Gastroesophageal sphincter (tissue), 4 donors: ENCODE results near the gene IL34. TPM values are rescaled to one million over a fixed set of nuclear protein-coding genes. Genes with fewer than 3 reads are reported as not detected.

ENCODE experiments used
- ATAC-seq: fragments of 150-250 bp; one replicate; pipeline ENCODE4 v1.9.1; 2016; ENCODE audit warnings: mild to moderate bottlenecking, moderate library complexity
- H3K27ac ChIP-seq, 4 donors: fragments of 200-600 bp; sonication (generic) in 3 of 4; 1 replicate in 3 of 4; 2 replicates in 1 of 4; pipeline ENCODE4 v1.5.1; 2016 to 2019
- H3K27me3 ChIP-seq: fragments of 200-600 bp; sonication (generic); one replicate; pipeline ENCODE4 v1.5.1; 2019
- H3K36me3 ChIP-seq, 2 donors: fragments of 200-600 bp; sonication (generic); one replicate each; pipeline ENCODE4 v1.5.1; 2019; ENCODE audit warnings: control low read depth in 1 of 2
- H3K4me1 ChIP-seq, 3 donors: fragments of 200-600 bp; sonication (generic); 1 replicate in 2 of 3; 2 replicates in 1 of 3; pipeline ENCODE4 v1.5.1; 2016 to 2019; ENCODE audit warnings: control low read depth in 2 of 3
- H3K4me3 ChIP-seq, 2 donors: fragments of 200-600 bp; sonication (generic); one replicate each; pipeline ENCODE4 v1.5.1; 2019; ENCODE audit warnings: mild to moderate bottlenecking in 1 of 2, moderate library complexity in 1 of 2
- H3K9me3 ChIP-seq, 3 donors: fragments of 200-600 bp; sonication (generic); one replicate each; pipeline ENCODE4 v1.5.1; 2017 to 2019; ENCODE audit warnings: control low read depth in 2 of 3
- EP300 ChIP-seq: sonication (generic); formaldehyde crosslinking; IDR thresholded peaks from one replicate; pipeline ENCODE4 v1.6.1; 2017; ENCODE audit warnings: antibody characterized with exemption, mild to moderate bottlenecking
- POLR2A ChIP-seq, 2 donors: fragments of 450-650 bp; IDR thresholded peaks; one replicate each; pipeline ENCODE4 v1.6.1; 2017; ENCODE audit warnings: antibody characterized with exemption in 2 of 2, mild to moderate bottlenecking in 2 of 2, moderate library complexity in 1 of 2
- POLR2AphosphoS5 ChIP-seq: sonication (generic); formaldehyde crosslinking; IDR thresholded peaks from one replicate; pipeline ENCODE4 v1.6.1; 2017; ENCODE audit warnings: antibody characterized with exemption
- WGBS, 2 donors: methylation state at CpG; one replicate each; pipeline ENCODE4 v1.1.5; 2018; ENCODE audit warnings: low coverage in 1 of 2; 5-methylcytosine and 5-hydroxymethylcytosine counted together
- total RNA-seq, 4 donors: library from RNA; depleted of rRNA; stranded (reverse); fragments of >200 nt; gene quantifications; one replicate each; pipeline ENCODE4 v1.1.0, GENCODE V29; 2016
- TF ChIP-seq, protein P1 (sequence below), 4 experiments: fragments of 200-600 bp in 2 of 4; fragments of 450-650 bp in 2 of 4; sonication (generic) in 1 of 4; IDR thresholded peaks; one replicate each; pipeline ENCODE4 v1.5.1; 2017 to 2019; ENCODE audit warnings: antibody characterized with exemption in 4 of 4, mild to moderate bottlenecking in 2 of 4, moderate library complexity in 2 of 4

Gene IL34
- total RNA-seq, 4 donors from 2014 or later: 1.6 to 4.1 (median 2.8) TPM

DNA sequence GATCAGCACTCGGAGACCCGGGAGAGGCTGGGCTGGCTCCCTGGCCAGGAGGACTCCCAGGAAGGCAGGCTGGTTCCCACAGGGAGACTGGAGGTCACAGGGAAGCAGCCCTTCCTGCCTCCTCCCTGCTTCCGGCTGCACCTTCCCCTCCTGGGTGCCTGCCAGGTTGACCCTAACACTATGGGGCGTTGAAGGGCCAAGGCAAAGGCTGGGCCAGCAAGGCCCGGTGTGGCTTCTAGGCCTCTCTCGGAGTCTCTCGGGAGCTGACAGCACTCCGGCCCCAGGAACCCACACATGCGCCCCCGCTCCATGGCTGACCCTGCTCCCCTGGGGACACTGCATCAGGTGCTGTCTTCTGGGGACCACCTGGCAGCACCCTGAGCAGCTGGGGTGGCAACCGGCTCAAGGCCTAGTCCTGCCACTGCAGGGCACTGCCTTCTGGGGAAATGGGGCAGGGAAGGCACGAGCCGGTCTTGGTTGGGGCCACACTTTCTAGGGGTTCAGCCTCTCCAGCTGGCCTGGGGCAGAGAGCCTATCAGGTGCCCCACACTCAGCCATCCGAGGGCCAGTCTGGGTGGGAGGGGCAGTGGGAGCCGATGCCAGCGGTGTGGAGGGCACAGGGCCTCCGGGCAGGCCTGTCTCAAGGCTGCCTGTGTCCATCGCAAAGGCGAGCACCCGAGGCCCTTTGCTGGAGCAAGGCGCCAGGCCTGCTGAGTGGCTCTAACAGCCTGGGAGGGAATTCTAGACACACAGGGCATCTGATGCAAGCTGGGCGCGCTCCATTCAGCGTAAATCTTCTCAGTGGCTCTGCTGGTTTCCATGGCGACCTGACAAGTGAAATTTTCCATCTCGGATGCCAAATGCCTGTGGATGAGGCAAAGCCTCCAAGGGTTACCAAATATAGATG is 45.1 kb downstream of the IL34 start:
- H3K36me3 ChIP-seq: no peaks in the 10 kb centered on the region
- peak; percentile 70 for ATAC-seq
- H3K27me3 ChIP-seq: no peaks in the 10 kb centered on the region
- H3K9me3 ChIP-seq: no peaks in the 10 kb centered on the region
- H3K4me3 ChIP-seq: no peak overlapping the region
- peak overlapping the region; percentile 95 to 98 (median 97) for H3K27ac ChIP-seq
- TF ChIP-seq EP300: no peak
- TF ChIP-seq POLR2A (IDR thresholded peaks at IDR 0.05): peak; percentile 67 to 71
- TF ChIP-seq POLR2AphosphoS5: peak; percentile 91
- TF ChIP-seq, protein P1, sequence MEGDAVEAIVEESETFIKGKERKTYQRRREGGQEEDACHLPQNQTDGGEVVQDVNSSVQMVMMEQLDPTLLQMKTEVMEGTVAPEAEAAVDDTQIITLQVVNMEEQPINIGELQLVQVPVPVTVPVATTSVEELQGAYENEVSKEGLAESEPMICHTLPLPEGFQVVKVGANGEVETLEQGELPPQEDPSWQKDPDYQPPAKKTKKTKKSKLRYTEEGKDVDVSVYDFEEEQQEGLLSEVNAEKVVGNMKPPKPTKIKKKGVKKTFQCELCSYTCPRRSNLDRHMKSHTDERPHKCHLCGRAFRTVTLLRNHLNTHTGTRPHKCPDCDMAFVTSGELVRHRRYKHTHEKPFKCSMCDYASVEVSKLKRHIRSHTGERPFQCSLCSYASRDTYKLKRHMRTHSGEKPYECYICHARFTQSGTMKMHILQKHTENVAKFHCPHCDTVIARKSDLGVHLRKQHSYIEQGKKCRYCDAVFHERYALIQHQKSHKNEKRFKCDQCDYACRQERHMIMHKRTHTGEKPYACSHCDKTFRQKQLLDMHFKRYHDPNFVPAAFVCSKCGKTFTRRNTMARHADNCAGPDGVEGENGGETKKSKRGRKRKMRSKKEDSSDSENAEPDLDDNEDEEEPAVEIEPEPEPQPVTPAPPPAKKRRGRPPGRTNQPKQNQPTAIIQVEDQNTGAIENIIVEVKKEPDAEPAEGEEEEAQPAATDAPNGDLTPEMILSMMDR (IDR thresholded peaks at IDR 0.05): no peak
- peaks cover 16 to 100% (median 93%) of the 10 kb centered on the region in 3 donors for H3K4me1 ChIP-seq
- WGBS, 2 donors: no CpG with 5 or more reads among the region's 26 CpGs

DNA sequence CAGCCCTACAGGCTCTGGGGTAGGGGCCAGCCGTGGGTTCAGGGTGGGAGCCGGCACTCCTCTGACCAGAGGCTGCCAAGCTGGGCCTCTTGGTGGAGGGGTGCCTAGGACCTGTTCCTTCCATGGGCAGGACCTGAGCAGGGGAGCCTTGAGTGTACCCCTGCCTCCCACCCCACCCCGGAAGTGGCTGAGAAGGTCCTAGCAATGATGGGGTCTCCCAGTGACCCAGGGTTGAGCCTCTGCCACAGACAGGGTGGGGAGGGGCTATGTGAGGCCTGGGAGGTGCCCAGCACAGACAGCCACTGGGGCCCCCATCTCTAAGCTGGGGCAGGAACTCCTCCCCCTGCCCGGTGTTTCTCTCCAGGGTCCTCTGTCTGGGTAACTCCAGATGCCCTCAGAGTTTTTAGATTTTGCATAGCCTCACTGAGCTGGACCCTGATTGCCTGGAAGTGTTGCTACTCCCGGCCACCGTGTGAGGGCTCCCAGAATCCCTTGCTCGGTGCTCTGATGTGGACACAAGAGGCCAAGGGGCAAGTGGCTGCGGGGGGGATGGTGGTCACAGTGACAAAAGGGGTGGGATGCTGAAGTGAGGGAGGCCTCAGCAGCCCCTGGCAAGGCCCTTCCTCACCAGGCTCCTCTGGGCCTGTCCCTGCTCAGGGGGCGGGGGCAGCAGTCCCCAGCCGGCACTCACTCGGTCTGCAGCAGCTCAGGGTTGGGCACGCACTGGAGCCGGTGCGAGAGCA is 45.9 kb downstream of the IL34 start:
- ATAC-seq: no peak
- Histone ChIP-seq H3K4me1 (peaks cover 16 to 100% (median 86%) of the 10 kb centered on the region in 3 donors), H3K27me3 (no peaks in the 10 kb centered on the region), H3K4me3 (no peak overlapping the region), H3K9me3 (no peaks in the 10 kb centered on the region), H3K36me3 (no peaks in the 10 kb centered on the region), H3K27ac (peak overlapping the region; percentile 95 to 98 (median 97))
- no peak for TF ChIP-seq EP300
- TF ChIP-seq POLR2AphosphoS5: peak; percentile 20
- WGBS, 2 donors: no CpG with 5 or more reads among the region's 14 CpGs

DNA sequence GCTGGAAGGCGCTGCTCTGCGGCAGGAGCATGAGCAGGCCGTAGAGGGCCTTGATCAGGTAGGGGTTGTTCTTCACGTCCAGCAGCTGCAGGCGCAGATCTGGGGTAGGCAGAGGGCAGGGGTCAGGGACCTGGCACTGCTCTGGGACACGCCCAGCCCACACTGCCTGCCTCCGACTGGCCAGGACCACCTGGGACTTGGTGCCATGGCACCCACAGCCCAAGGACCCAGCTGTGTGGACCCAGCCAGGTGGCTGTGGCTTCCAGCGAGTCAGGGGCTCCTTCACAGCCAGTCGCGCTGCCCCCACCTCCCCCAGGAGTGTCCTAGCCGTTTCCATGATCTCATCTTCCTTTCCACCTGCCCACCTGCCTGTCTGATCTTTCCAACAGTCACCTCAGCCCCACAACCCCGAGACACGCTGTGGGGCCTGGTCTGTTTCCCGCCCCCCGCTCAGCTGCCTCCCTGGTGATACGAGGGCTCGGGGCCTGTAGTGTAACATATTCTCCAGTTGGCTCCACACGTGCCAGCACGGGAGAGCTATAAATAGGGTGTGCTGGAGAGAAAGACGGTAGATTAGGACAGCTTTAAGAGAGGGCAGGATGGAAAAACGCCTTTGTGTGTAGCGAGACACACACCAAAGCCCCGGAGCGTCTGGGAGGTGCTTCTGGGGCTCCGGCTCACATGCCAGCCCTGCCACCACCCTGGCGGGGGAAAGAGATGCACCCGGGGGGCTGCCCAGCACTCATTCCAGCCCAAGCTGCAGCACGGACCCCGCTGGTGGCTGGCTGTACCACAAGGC is 46.7 kb downstream of the IL34 start:
- Histone ChIP-seq H3K27ac (peak overlapping the region; percentile 95 to 98 (median 97)), H3K4me1 (peaks cover 16 to 100% (median 88%) of the 10 kb centered on the region in 3 donors), H3K9me3 (no peaks in the 10 kb centered on the region), H3K36me3 (peaks cover 0 to under 1% of the 10 kb centered on the region in 2 donors), H3K27me3 (no peaks in the 10 kb centered on the region), H3K4me3 (no peak overlapping the region)
- WGBS, 2 donors: 62% methylated on average over 11 of the region's 29 CpGs; no CpG with 5 or more reads in 1 of the 2 donors
- peak; percentile 35 for ATAC-seq
- TF ChIP-seq, protein P1 (IDR thresholded peaks at IDR 0.05): no peak
- TF ChIP-seq POLR2A (IDR thresholded peaks at IDR 0.05) (peak; percentile 14 to 45), POLR2AphosphoS5 (peak; percentile 77), EP300 (no peak)

DNA sequence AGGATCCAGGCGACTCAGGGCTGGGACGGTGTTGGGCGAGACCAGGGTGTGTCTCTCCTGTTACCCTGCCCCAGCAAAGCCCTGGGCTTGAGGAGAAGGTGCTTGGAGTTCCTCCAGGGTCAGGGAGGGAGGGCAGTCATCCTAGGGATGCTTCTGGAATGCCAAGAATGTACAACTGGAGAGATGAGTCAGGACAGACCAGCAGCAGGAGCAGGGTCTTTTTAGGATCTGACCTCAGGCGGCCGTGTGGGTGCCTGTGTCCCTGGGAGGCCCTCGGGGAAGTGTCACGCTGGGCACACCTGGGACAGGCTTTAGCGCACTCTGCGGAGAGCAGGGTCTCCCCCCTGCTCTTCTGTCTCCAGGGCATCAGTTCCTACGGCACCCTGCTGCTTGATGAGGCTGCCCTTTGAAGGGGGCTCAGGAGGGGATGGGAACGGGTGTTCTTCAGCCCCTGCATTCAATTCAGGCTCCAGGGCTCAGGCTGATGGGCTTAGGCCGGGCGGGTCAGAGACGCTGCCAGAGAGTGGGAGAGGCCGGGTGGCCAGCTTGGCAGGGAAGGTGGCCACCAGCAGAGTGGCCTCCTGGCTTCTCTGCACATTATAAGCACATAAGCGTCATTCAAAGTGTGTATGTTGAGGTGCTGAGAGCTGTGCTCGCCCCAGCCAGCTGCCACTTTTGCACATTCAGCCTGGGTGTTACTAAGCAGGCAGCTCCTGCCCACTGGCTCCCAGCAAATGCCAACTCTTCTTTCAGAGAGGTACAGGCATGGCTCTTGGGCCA is 47.9 kb downstream of the IL34 start:
- WGBS, 2 donors: 40% methylated on average over 1 of the region's 17 CpGs
- H3K4me3 ChIP-seq: no peak overlapping the region
- peaks cover 16 to 98% (median 79%) of the 10 kb centered on the region in 3 donors for H3K4me1 ChIP-seq
- no peaks in the 10 kb centered on the region for H3K9me3 ChIP-seq
- H3K27ac ChIP-seq: peak overlapping the region; percentile 95 to 98 (median 97)
- peak; percentile 28 for ATAC-seq
- TF ChIP-seq POLR2AphosphoS5: peak; percentile 64
- TF ChIP-seq, protein P1 (IDR thresholded peaks at IDR 0.05): no peak
- H3K27me3 ChIP-seq: no peaks in the 10 kb centered on the region
- peaks cover 0 to 9% of the 10 kb centered on the region in 2 donors for H3K36me3 ChIP-seq
